Measurements from ENCODE around the gene APOBEC3B.

DNA sequence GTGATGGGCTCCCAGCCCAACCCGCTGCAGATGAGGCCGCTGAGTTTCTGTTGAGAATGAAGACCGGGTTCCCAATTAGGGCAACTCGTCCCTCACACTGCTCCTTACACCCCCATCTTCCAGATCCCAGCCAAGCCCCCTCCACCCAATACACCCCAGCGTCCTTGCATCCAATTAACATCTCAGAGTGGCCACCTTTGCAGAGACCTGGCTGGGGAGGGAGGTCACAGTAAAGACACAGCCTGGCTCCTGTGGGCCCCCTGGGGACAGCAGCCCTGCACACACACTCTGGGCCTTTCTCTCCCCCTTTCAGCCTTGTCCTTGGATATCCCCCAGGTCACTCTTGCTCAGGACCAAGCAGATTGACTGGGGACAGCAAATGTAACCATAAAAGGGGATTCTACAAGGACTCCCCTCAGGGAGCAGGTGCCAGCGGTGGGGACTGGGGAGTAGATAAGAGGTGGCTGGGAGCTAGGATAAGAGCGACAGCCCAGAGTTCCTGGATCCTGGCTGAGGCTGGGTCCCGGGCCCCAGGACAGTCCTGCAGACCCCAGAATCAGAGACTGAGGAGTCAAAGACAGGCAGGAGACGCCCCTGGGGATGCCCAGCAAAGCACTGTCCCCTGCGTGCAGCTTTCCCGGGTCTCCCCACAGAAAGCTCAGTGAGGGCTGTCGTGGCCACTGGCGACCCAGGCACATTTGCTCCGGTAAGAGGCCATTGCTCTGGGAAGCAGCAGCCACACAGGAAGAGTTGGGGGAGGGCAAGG is 16.4 kb upstream of the APOBEC3B start:
- TF ChIP-seq, protein P1, sequence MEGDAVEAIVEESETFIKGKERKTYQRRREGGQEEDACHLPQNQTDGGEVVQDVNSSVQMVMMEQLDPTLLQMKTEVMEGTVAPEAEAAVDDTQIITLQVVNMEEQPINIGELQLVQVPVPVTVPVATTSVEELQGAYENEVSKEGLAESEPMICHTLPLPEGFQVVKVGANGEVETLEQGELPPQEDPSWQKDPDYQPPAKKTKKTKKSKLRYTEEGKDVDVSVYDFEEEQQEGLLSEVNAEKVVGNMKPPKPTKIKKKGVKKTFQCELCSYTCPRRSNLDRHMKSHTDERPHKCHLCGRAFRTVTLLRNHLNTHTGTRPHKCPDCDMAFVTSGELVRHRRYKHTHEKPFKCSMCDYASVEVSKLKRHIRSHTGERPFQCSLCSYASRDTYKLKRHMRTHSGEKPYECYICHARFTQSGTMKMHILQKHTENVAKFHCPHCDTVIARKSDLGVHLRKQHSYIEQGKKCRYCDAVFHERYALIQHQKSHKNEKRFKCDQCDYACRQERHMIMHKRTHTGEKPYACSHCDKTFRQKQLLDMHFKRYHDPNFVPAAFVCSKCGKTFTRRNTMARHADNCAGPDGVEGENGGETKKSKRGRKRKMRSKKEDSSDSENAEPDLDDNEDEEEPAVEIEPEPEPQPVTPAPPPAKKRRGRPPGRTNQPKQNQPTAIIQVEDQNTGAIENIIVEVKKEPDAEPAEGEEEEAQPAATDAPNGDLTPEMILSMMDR (IDR thresholded peaks at IDR 0.05) = no peak
- no peak for TF ChIP-seq POLR2A (IDR thresholded peaks at IDR 0.05)
